ENCODE results near the gene STXBP6.

The STXBP6 gene

DNA sequence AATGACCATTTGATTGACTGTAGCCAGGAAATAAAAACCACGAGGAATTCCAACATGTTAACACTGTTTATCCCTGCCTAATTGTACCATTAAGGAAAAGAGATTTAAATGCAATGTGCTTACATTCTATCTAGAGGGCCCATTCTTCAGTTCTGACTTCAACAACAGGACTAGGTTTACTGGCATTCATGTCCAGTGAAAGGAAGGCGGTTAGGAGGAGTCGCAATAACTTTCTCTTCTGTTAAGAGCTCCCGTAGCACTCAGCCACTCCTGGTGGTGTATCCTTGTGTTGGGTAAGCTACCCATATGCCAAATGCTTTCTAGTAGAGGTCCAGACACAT is 154.7 kb downstream of the STXBP6 start:
- Histone ChIP-seq H3K4me1 (ENCODE audit: insufficient read depth, poor library complexity, severe bottlenecking) (no peaks in the 10 kb centered on the region), H3K27me3 (ENCODE audit: insufficient read depth, poor library complexity, severe bottlenecking) (peaks cover 6% of the 10 kb centered on the region), H3K27ac (ENCODE audit: poor library complexity, severe bottlenecking) (no peak overlapping the region), H3K36me3 (ENCODE audit: low read depth) (no peaks in the 10 kb centered on the region), H3K9me3 (ENCODE audit: severe bottlenecking) (no peaks in the 10 kb centered on the region), H3K4me3 (ENCODE audit: severe bottlenecking) (no peak overlapping the region)
- TF ChIP-seq, protein P1, sequence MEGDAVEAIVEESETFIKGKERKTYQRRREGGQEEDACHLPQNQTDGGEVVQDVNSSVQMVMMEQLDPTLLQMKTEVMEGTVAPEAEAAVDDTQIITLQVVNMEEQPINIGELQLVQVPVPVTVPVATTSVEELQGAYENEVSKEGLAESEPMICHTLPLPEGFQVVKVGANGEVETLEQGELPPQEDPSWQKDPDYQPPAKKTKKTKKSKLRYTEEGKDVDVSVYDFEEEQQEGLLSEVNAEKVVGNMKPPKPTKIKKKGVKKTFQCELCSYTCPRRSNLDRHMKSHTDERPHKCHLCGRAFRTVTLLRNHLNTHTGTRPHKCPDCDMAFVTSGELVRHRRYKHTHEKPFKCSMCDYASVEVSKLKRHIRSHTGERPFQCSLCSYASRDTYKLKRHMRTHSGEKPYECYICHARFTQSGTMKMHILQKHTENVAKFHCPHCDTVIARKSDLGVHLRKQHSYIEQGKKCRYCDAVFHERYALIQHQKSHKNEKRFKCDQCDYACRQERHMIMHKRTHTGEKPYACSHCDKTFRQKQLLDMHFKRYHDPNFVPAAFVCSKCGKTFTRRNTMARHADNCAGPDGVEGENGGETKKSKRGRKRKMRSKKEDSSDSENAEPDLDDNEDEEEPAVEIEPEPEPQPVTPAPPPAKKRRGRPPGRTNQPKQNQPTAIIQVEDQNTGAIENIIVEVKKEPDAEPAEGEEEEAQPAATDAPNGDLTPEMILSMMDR (IDR thresholded peaks at IDR 0.05; ENCODE audit: poor library complexity, severe bottlenecking), result no peak
- no peak for ATAC-seq (ENCODE audit: low read depth)
- DNase-seq (ENCODE audit: low spot score), result no peak

DNA sequence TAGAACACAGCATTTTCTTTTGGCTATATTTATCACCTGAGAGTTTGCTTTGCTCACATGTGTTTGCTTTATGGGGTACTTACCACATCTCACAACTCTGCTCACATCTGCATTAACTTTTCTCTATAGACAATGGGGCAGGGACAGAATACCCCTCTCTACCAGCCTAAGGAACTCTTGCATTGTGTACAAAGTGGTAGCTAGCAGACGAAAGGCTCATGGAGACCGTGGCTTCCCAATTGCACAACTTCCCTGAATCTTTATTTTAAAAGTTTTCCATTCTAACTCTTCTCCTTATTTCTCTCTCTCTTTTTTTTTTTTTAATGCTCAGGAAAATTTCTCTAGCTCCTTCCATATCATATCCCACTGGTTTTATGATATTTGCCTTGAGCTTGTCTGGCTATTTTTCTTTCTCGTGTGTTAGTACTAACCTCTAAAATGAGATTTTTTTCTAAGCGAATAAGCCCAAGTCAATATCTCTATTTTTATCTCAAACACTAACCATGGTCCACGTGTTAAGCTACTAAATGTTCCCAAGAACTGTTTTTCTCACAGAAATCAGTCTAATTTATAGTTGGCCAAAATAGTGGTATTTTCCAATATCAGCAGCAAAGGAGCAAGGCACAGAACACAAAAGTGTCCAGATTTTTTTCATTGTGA is 155.2 kb downstream of the STXBP6 start:
- Histone ChIP-seq H3K27ac (ENCODE audit: poor library complexity, severe bottlenecking) (no peak overlapping the region), H3K9me3 (ENCODE audit: severe bottlenecking) (no peaks in the 10 kb centered on the region), H3K36me3 (ENCODE audit: low read depth) (no peaks in the 10 kb centered on the region), H3K4me1 (ENCODE audit: insufficient read depth, poor library complexity, severe bottlenecking) (no peaks in the 10 kb centered on the region), H3K4me3 (ENCODE audit: severe bottlenecking) (no peak overlapping the region), H3K27me3 (ENCODE audit: insufficient read depth, poor library complexity, severe bottlenecking) (peaks cover 6% of the 10 kb centered on the region)
- TF ChIP-seq, protein P1 (IDR thresholded peaks at IDR 0.05; ENCODE audit: poor library complexity, severe bottlenecking), result no peak
- ATAC-seq (ENCODE audit: low read depth) (no peak), DNase-seq (ENCODE audit: low spot score) (no peak)

DNA sequence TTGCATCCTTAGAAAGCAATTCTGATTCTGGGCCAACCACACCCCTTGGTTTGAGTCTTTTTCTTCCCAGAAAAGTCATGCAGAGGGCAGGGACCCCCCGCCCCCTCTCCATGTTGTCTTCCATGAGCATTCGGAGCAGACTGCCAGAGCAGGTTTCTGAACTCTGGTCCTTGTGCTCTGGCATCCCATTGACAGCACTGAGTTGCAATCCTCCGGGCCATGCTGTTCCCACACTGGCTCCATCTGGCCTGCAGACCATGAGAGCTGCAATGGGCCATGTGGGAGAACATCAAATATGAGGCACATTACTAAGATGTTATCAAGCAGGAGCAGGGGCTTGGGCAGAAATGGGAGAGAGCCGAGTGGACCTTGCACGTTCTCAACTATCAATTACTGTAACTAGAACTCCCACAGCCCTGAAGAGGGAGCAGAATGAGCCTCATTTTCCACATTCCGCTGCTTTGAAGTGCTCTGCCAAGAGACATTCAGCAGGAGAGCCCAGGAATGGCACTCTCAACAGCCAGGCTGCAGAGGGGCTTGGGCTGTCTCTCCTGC is 157.4 kb downstream of the STXBP6 start:
- TF ChIP-seq, protein P1 (IDR thresholded peaks at IDR 0.05; ENCODE audit: poor library complexity, severe bottlenecking), result no peak
- Histone ChIP-seq H3K36me3 (ENCODE audit: low read depth) (no peaks in the 10 kb centered on the region), H3K27me3 (ENCODE audit: insufficient read depth, poor library complexity, severe bottlenecking) (peaks cover 6% of the 10 kb centered on the region), H3K4me3 (ENCODE audit: severe bottlenecking) (no peak overlapping the region), H3K9me3 (ENCODE audit: severe bottlenecking) (no peaks in the 10 kb centered on the region), H3K27ac (ENCODE audit: poor library complexity, severe bottlenecking) (no peak overlapping the region), H3K4me1 (ENCODE audit: insufficient read depth, poor library complexity, severe bottlenecking) (no peaks in the 10 kb centered on the region)
- DNase-seq (ENCODE audit: low spot score), result no peak
- no peak for ATAC-seq (ENCODE audit: low read depth)

DNA sequence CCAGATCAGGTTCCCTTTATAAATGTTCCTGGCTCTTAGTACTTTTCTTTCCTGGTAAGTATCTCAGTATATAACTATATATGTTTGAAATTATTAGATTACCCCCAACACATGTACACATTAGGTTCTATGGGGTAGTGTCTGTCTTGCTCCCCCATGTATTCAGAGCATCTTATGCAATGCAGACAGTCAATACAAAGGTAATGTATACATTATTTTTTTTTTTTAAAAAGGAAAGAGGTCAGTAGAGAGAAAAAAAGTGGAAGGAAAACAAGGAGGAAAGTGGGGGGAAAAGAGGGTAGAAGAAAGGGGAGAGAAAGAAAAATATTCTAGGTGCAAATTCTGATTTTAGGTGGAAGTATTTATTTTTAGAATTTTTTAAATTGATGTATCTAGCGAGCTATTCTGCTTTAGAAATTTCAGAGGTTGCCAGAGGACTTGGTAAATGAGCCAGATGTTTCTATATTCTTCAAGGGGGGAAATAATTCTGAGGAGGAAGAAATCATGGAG is 157.9 kb downstream of the STXBP6 start:
- Histone ChIP-seq H3K36me3 (ENCODE audit: low read depth) (no peaks in the 10 kb centered on the region), H3K27ac (ENCODE audit: poor library complexity, severe bottlenecking) (no peak overlapping the region), H3K4me3 (ENCODE audit: severe bottlenecking) (no peak overlapping the region), H3K4me1 (ENCODE audit: insufficient read depth, poor library complexity, severe bottlenecking) (no peaks in the 10 kb centered on the region), H3K27me3 (ENCODE audit: insufficient read depth, poor library complexity, severe bottlenecking) (peaks cover 6% of the 10 kb centered on the region), H3K9me3 (ENCODE audit: severe bottlenecking) (no peaks in the 10 kb centered on the region)
- no peak for DNase-seq (ENCODE audit: low spot score)
- no peak for ATAC-seq (ENCODE audit: low read depth)
- TF ChIP-seq, protein P1 (IDR thresholded peaks at IDR 0.05; ENCODE audit: poor library complexity, severe bottlenecking), result no peak

DNA sequence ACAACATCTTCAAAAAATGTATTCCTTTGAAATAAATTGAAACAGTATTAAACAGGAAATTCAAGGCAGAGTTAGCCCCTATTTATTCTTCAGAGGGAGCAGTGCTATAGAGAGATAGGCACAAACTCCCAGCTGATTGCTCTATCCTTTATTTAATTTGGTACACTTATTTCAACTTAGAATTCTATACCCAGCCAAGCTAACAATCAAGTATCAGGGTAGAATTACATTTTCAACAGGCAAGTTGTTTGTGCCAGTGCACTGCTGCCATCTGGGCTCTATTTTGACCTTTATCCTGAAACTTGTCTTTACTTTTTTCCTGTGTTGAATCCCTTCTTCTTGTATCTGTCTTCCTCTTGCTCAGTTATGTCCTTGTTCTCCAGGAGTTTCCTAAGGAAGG is 159.2 kb downstream of the STXBP6 start:
- ATAC-seq (ENCODE audit: low read depth) (no peak), DNase-seq (ENCODE audit: low spot score) (no peak)
- H3K4me1 ChIP-seq (ENCODE audit: insufficient read depth, poor library complexity, severe bottlenecking), result no peaks in the 10 kb centered on the region
- H3K4me3 ChIP-seq (ENCODE audit: severe bottlenecking), result no peak overlapping the region
- H3K36me3 ChIP-seq (ENCODE audit: low read depth), result no peaks in the 10 kb centered on the region
- H3K27ac ChIP-seq (ENCODE audit: poor library complexity, severe bottlenecking), result no peak overlapping the region
- H3K9me3 ChIP-seq (ENCODE audit: severe bottlenecking), result no peaks in the 10 kb centered on the region
- peaks cover 6% of the 10 kb centered on the region for H3K27me3 ChIP-seq (ENCODE audit: insufficient read depth, poor library complexity, severe bottlenecking)
- TF ChIP-seq, protein P1 (IDR thresholded peaks at IDR 0.05; ENCODE audit: poor library complexity, severe bottlenecking), result no peak
